PC-3 (cell line): ENCODE measurements around the gene FRMPD4. TPM values are rescaled to one million over a fixed set of nuclear protein-coding genes. Genes with fewer than 3 reads are reported as not detected.
A peak's percentile ranks its signal among the peaks of the same experiment; 100 is the strongest.

Experiments
- ATAC-seq: fragments of 200-7000 bp; cut with Tn5 transposase; 2 replicates; pipeline ENCODE4 v1.9.1; 2020; ENCODE audit warnings: mild to moderate bottlenecking, moderate library complexity
- BruUV-seq: library from RNA; stranded (reverse); fragments of 400-500 nt; replicated peaks from 2 replicates; lab custom pipeline; 2021; lab: Mats Ljungman, UMichigan
- CTCF ChIA-PET: fragments of 300-600 bp; sonication (Branson Sonifier 250); formaldehyde crosslinking; loops from one replicate; lab custom pipeline; 2022; ENCODE audit warnings: antibody characterized with exemption; lab: Charles Lee
- POLR2A ChIA-PET: fragments of 300-600 bp; sonication (Branson Sonifier 250); formaldehyde crosslinking; loops from one replicate; lab custom pipeline; 2022; ENCODE audit warnings: antibody characterized with exemption; ENCODE audit not compliant: unreplicated experiment; lab: Charles Lee
- DNase-seq: peaks from one replicate; pipeline ENCODE4 v3.0.0-alpha.2; 2015
- H2AFZ ChIP-seq: fragments of 300-600 bp; sonication (generic); 2 replicates; pipeline ENCODE4 v1.6.0; 2016; ENCODE audit warnings: antibody characterized with exemption, low read length
- H3F3A ChIP-seq: fragments of 300-600 bp; sonication (generic); one replicate; pipeline ENCODE4 v1.6.0; 2017; ENCODE audit warnings: antibody characterized with exemption, low read length, control low read depth, mild to moderate bottlenecking; ENCODE audit not compliant: unreplicated experiment
- H3K27ac ChIP-seq: fragments of 300-600 bp; sonication (generic); 2 replicates; pipeline ENCODE4 v1.5.1; 2016; ENCODE audit warnings: mild to moderate bottlenecking, low read length
- H3K27me3 ChIP-seq: fragments of 300-600 bp; sonication (generic); 2 replicates; pipeline ENCODE4 v1.6.1; 2016; ENCODE audit warnings: low read length, mixed read lengths
- H3K36me3 ChIP-seq: fragments of 300-600 bp; sonication (generic); 2 replicates; pipeline ENCODE4 v1.6.1; 2016; ENCODE audit warnings: low read depth, mixed run types, low read length, mixed read lengths
- H3K4me1 ChIP-seq: fragments of 300-600 bp; sonication (generic); 2 replicates; pipeline ENCODE4 v1.5.1; 2016; ENCODE audit warnings: low read length; ENCODE audit not compliant: insufficient read depth
- H3K4me2 ChIP-seq: fragments of 300-600 bp; sonication (generic); 2 replicates; pipeline ENCODE4 v1.6.0; 2016; ENCODE audit warnings: low read length
- H3K4me3 ChIP-seq: fragments of 300-600 bp; sonication (generic); 2 replicates; pipeline ENCODE4 v1.5.1; 2016; ENCODE audit warnings: mild to moderate bottlenecking, low read length, mixed read lengths
- H3K79me2 ChIP-seq: fragments of 300-600 bp; sonication (generic); 2 replicates; pipeline ENCODE4 v1.6.1; 2017; ENCODE audit warnings: low read length, mixed read lengths
- H3K9ac ChIP-seq: fragments of 300-600 bp; sonication (generic); 2 replicates; pipeline ENCODE4 v1.6.0; 2016; ENCODE audit warnings: mild to moderate bottlenecking, low read length
- H3K9me2 ChIP-seq: fragments of 300-600 bp; sonication (generic); replicated peaks from 2 replicates; pipeline ENCODE4 v1.6.1; 2016; ENCODE audit warnings: mixed run types, low read length, mixed read lengths
- H3K9me3 ChIP-seq: fragments of 300-600 bp; sonication (generic); 2 replicates; pipeline ENCODE4 v1.6.1; 2016; ENCODE audit warnings: low read length, mixed read lengths
- H4K20me1 ChIP-seq: fragments of 300-600 bp; sonication (generic); 2 replicates; pipeline ENCODE4 v1.6.1; 2016; ENCODE audit warnings: low read length, mixed read lengths
- CTCF ChIP-seq: fragments of 300-600 bp; sonication (generic); conservative IDR thresholded peaks from 2 replicates; pipeline ENCODE4 v1.5.1; 2017; ENCODE audit warnings: antibody characterized with exemption, low read depth, mild to moderate bottlenecking, low read length
- EZH2 ChIP-seq: fragments of 300-600 bp; sonication (generic); IDR thresholded peaks from one replicate; pipeline ENCODE4 v1.6.1; 2017; ENCODE audit warnings: antibody characterized with exemption, mild to moderate bottlenecking, low read length; ENCODE audit not compliant: unreplicated experiment
- EZH2phosphoT487 ChIP-seq: fragments of 300-600 bp; sonication (generic); IDR thresholded peaks from 2 replicates; pipeline ENCODE4 v1.6.1; 2018; ENCODE audit warnings: mild to moderate bottlenecking, antibody characterized with exemption, low read length, borderline replicate concordance
- intact Hi-C: fragments of 100-400 bp; cut with micrococcal nuclease; formaldehyde crosslinking; loops from 2 replicates; pipeline ENCODE4 v1.9.0; 2023
- total RNA-seq: library from RNA; depleted of rRNA; stranded (reverse); fragments of >200 nt; gene quantifications from 2 replicates; pipeline ENCODE4 v1.2.3, GENCODE V29; 2014

Gene FRMPD4
- total RNA-seq, 1 experiment from 2014 or later, result 0.15 TPM

- Histone ChIP-seq H3K4me2 (no peak overlapping the region), H3K9me3 (no peaks in the 10 kb centered on the region), H3K9me2 (no peaks in the 10 kb centered on the region), H4K20me1 (no peaks in the 10 kb centered on the region), H3K27me3 (no peaks in the 10 kb centered on the region), H3K79me2 (no peaks in the 10 kb centered on the region), H3F3A (no peaks in the 10 kb centered on the region), H3K9ac (no peak overlapping the region), H3K4me1 (no peaks in the 10 kb centered on the region), H3K27ac (no peak overlapping the region), H2AFZ (no peak overlapping the region), H3K4me3 (no peak overlapping the region), H3K36me3 (no peaks in the 10 kb centered on the region)
- DNase-seq (peak; percentile 26), ATAC-seq (peak; percentile 58)
- POLR2A ChIA-PET, result interaction anchor here (0.7 kb wide), 1 partner anchor 202 kb away, joined by 3 read pairs; no protein-coding TSS in a partner anchor
- intact Hi-C loops, result no loop called here
- BruUV-seq, result no TSS peak
- CTCF ChIA-PET, result no interaction called here
- TF ChIP-seq CTCF (no peak), EZH2 (no peak), EZH2phosphoT487 (no peak)
These were observed 547.3 kb downstream of the FRMPD4 start for GRCh38 chrX:12685541-12685940.

DNA sequence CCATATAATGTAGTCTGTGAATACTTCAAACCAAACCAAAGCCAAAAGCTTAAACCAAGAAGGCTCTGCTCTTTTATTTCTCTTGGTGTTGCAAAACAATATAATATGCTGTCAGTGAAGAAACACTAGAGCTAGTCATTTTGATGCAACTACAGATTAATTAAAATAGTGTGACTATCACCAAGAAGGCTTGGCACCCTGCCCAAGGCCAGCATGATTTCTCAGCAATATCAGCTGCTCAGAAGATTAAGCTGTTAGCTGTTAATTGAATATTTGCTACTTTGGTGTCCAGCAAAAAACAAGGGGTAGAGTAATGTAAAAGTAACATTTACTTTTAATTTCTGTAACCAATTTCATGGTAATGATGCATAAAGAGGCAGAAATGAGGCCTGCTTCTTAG, 548.1 kb downstream of the FRMPD4 start:
- Histone ChIP-seq H3K9me2 (no peaks in the 10 kb centered on the region), H2AFZ (no peak overlapping the region), H4K20me1 (no peaks in the 10 kb centered on the region), H3K9ac (no peak overlapping the region), H3K27ac (no peak overlapping the region), H3K27me3 (no peaks in the 10 kb centered on the region), H3K9me3 (no peaks in the 10 kb centered on the region), H3K4me1 (no peaks in the 10 kb centered on the region), H3K4me3 (no peak overlapping the region), H3F3A (no peaks in the 10 kb centered on the region), H3K79me2 (no peaks in the 10 kb centered on the region), H3K36me3 (no peaks in the 10 kb centered on the region), H3K4me2 (no peak overlapping the region)
- intact Hi-C loops, result no loop called here
- TF ChIP-seq EZH2phosphoT487 (no peak), EZH2 (no peak), CTCF (no peak)
- ChIA-PET CTCF (no interaction called here), POLR2A (no interaction called here)
- ATAC-seq (no peak), DNase-seq (no peak)
- no TSS peak for BruUV-seq

DNA sequence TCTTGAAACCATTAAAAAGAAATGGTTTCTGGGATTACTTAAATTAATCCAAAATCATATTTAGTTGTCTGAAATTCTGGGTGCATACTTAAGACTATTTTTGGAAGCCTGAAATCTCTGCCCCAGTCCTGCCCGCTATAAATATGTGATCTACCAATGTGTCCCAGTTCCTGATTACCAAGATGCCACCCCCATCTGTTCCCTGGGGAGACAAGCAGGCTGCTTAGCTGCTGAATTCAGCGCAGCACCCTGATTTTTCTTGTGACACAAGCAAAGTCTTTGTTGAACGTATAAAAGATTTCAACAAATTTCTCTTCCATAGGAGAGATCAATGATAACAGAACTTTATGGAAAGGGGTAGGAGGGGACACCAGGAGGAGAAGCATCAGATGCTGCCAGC, 552.4 kb downstream of the FRMPD4 start:
- TF ChIP-seq CTCF, result no peak
- no peak for TF ChIP-seq EZH2
- TF ChIP-seq EZH2phosphoT487, result no peak
- no peak for DNase-seq
- Histone ChIP-seq H3K36me3 (no peaks in the 10 kb centered on the region), H4K20me1 (no peaks in the 10 kb centered on the region), H2AFZ (no peak overlapping the region), H3K9me3 (no peaks in the 10 kb centered on the region), H3K4me1 (no peaks in the 10 kb centered on the region), H3K4me2 (no peak overlapping the region), H3K9me2 (no peaks in the 10 kb centered on the region), H3K9ac (no peak overlapping the region), H3K27ac (no peak overlapping the region), H3K4me3 (no peak overlapping the region), H3F3A (no peaks in the 10 kb centered on the region), H3K27me3 (no peaks in the 10 kb centered on the region), H3K79me2 (no peaks in the 10 kb centered on the region)
- ATAC-seq, result no peak
- CTCF ChIA-PET, result no interaction called here
- POLR2A ChIA-PET, result no interaction called here
- intact Hi-C loops, result no loop called here
- no TSS peak for BruUV-seq
